Fibroblast of villous mesenchyme (primary cell): ENCODE measurements around the gene GLRX. TPM values are rescaled to one million over a fixed set of nuclear protein-coding genes. Genes with fewer than 3 reads are reported as not detected.

Experiments used
- DNase-seq: peaks from one replicate; pipeline ENCODE4 v3.0.0-alpha.2; 2010; ENCODE audit warnings: low read depth
- H3K4me3 ChIP-seq: 2 replicates; pipeline ENCODE4 v1.5.1; 2011; ENCODE audit warnings: low read depth, mild to moderate bottlenecking, low read length
- CTCF ChIP-seq: IDR thresholded peaks from 2 replicates; pipeline ENCODE4 v1.5.1; 2012; ENCODE audit warnings: low read depth, mild to moderate bottlenecking, low read length; ENCODE audit not compliant: insufficient read depth
- total RNA-seq: library from RNA; depleted of rRNA; stranded (reverse); fragments of >200 nt; gene quantifications from 2 replicates; pipeline ENCODE4 v1.2.3, GENCODE V29; 2012

GLRX gene
- total RNA-seq, 1 donor = 437 TPM

GRCh38 chr5:95788493-95788892, 34.0 kb downstream of the GLRX start:
- no peak for DNase-seq
- no peak overlapping the region for H3K4me3 ChIP-seq
- no peak for TF ChIP-seq CTCF

- no peak for TF ChIP-seq CTCF
- no peak overlapping the region for H3K4me3 ChIP-seq
- peak; percentile 68 for DNase-seq
Measured at GRCh38 chr5:95786821-95787418, 35.6 kb downstream of the GLRX start.

- peak; percentile 62 for DNase-seq
- no peak for TF ChIP-seq CTCF
- no peak overlapping the region for H3K4me3 ChIP-seq
Measured at GRCh38 chr5:95784514-95785302, 37.8 kb downstream of the GLRX start.

GRCh38 chr5:95783661-95784060, 38.9 kb downstream of the GLRX start:
- no peak for DNase-seq
- H3K4me3 ChIP-seq = no peak overlapping the region
- TF ChIP-seq CTCF = no peak

GRCh38 chr5:95782181-95782580, 40.3 kb downstream of the GLRX start:
- no peak overlapping the region for H3K4me3 ChIP-seq
- TF ChIP-seq CTCF = no peak
- no peak for DNase-seq

GRCh38 chr5:95781101-95781583, 41.4 kb downstream of the GLRX start:
- TF ChIP-seq CTCF = peak; percentile 92
- peak; percentile 90 for DNase-seq
- no peak overlapping the region for H3K4me3 ChIP-seq

- no peak for DNase-seq
- TF ChIP-seq CTCF = no peak
- H3K4me3 ChIP-seq = no peak overlapping the region
Measured at GRCh38 chr5:95780597-95780996, 41.9 kb downstream of the GLRX start.
